Liver (tissue), 9 donors: Measurements from ENCODE around the gene AFMID. TPM values are rescaled to one million over a fixed set of nuclear protein-coding genes. Genes with fewer than 3 reads are reported as not detected.

Experiments used
- DNase-seq: peaks from one replicate; pipeline ENCODE4 v3.0.0-alpha.2; 2017; ENCODE audit warnings: low spot score
- H3K27ac ChIP-seq, 2 donors: one replicate each; pipeline ENCODE4 v1.7.0; 2013; ENCODE audit warnings: inconsistent platforms in 2 of 2, low read length in 2 of 2, control low read depth in 1 of 2, low read depth in 1 of 2, mild to moderate bottlenecking in 1 of 2
- H3K27me3 ChIP-seq, 4 donors: one replicate each; pipeline versions ENCODE4 v1.6.1 to v1.7.0; 2013; ENCODE audit warnings: low read length in 3 of 4, inconsistent platforms in 1 of 4, mild to moderate bottlenecking in 1 of 4, moderate library complexity in 1 of 4; ENCODE audit not compliant: control insufficient read depth in 4 of 4, insufficient read depth in 4 of 4
- H3K36me3 ChIP-seq, 4 donors: one replicate each; pipeline versions ENCODE4 v1.6.1 to v1.7.0; 2013; ENCODE audit warnings: low read length in 3 of 4, mild to moderate bottlenecking in 3 of 4, low read depth in 1 of 4, moderate library complexity in 1 of 4; ENCODE audit not compliant: control insufficient read depth in 4 of 4, insufficient read depth in 3 of 4
- H3K4me1 ChIP-seq, 4 donors: one replicate each; pipeline versions ENCODE4 v1.6.1 to v1.7.0; 2013; ENCODE audit warnings: low read length in 3 of 4, mild to moderate bottlenecking in 3 of 4, moderate library complexity in 1 of 4; ENCODE audit not compliant: control insufficient read depth in 4 of 4, insufficient read depth in 4 of 4
- H3K4me3 ChIP-seq, 3 donors: one replicate each; pipeline versions ENCODE4 v1.6.1 to v1.7.0; 2013; ENCODE audit warnings: low read length in 3 of 3, control low read depth in 1 of 3, low read depth in 1 of 3, mild to moderate bottlenecking in 1 of 3
- H3K9ac ChIP-seq, 2 donors: one replicate each; pipeline ENCODE4 v1.7.0; 2013; ENCODE audit warnings: low read length in 2 of 2, mild to moderate bottlenecking in 2 of 2, moderate library complexity in 2 of 2, control low read depth in 1 of 2, low read depth in 1 of 2
- H3K9me3 ChIP-seq, 4 donors: one replicate each; pipeline versions ENCODE4 v1.6.1 to v1.7.0; 2013; ENCODE audit warnings: low read length in 3 of 4; ENCODE audit not compliant: control insufficient read depth in 4 of 4
- EGR1 ChIP-seq, 2 donors: IDR thresholded peaks; 2 replicates each; pipeline ENCODE4 v1.6.1; 2016 to 2018; ENCODE audit warnings: antibody characterized with exemption in 2 of 2, low read depth in 2 of 2
- FOXA1 ChIP-seq: IDR thresholded peaks from 2 replicates; pipeline ENCODE4 v1.6.1; 2016; ENCODE audit warnings: antibody characterized with exemption
- GABPA ChIP-seq, 2 donors: IDR thresholded peaks in 1 of 2; conservative IDR thresholded peaks in 1 of 2; 2 replicates each; pipeline ENCODE4 v1.6.1; 2016; ENCODE audit warnings: antibody characterized with exemption in 2 of 2, mild to moderate bottlenecking in 1 of 2, moderate library complexity in 1 of 2
- HNF4G ChIP-seq: IDR thresholded peaks from 2 replicates; pipeline ENCODE4 v1.6.1; 2016; ENCODE audit warnings: antibody characterized with exemption
- JUND ChIP-seq, 2 donors: IDR thresholded peaks; 2 replicates each; pipeline ENCODE4 v1.6.1; 2016; ENCODE audit warnings: antibody characterized with exemption in 2 of 2
- NR2F2 ChIP-seq: IDR thresholded peaks from 2 replicates; pipeline ENCODE4 v1.6.1; 2016; ENCODE audit warnings: antibody characterized with exemption
- RAD21 ChIP-seq, 2 donors: IDR thresholded peaks; 2 replicates each; pipeline ENCODE4 v1.6.1; 2016; ENCODE audit warnings: antibody characterized with exemption in 2 of 2, mild to moderate bottlenecking in 2 of 2
- TAF1 ChIP-seq: conservative IDR thresholded peaks from 2 replicates; pipeline ENCODE4 v1.6.1; 2016; ENCODE audit warnings: antibody characterized with exemption, mild to moderate bottlenecking
- WGBS: extraction: QIAGEN DNeasy Blood & Tissue Kit; methylation state at CpG from one replicate; pipeline ENCODE4 v1.1.7; 2013; 5-methylcytosine and 5-hydroxymethylcytosine counted together
- polyA plus RNA-seq, 2 donors: library from polyadenylated mRNA; stranded (reverse) in 1 of 2; unstranded in 1 of 2; fragments of 200-250 nt in 1 of 2; fragments of >200 nt in 1 of 2; fragmentation: Nextera tagmentation in 1 of 2; extraction: Ambion mirVana in 1 of 2; gene quantifications; one replicate each; pipeline versions ENCODE4 v1.2.1 to v1.2.3, GENCODE V29; 2013 to 2015
- total RNA-seq, 2 donors: library from RNA; depleted of rRNA; stranded (reverse); fragments of >200 nt; gene quantifications; one replicate each; pipeline ENCODE4 v1.2.3, GENCODE V29; 2014
- TF ChIP-seq, protein P1 (sequence below): IDR thresholded peaks from 2 replicates; pipeline ENCODE4 v1.6.1; 2016; ENCODE audit warnings: antibody characterized with exemption, mild to moderate bottlenecking
- TF ChIP-seq, protein P2 (sequence below): IDR thresholded peaks from 2 replicates; pipeline ENCODE4 v1.6.1; 2016; ENCODE audit warnings: antibody characterized with exemption
- TF ChIP-seq, protein P3 (sequence below): IDR thresholded peaks from 2 replicates; pipeline ENCODE4 v1.6.1; 2016; ENCODE audit warnings: antibody characterized with exemption
- TF ChIP-seq, protein P4 (sequence below): IDR thresholded peaks from 2 replicates; pipeline ENCODE4 v1.6.1; 2016; ENCODE audit warnings: antibody characterized with exemption
- donor health status: healthy.
- donor health status: healthy.
- donor health status: healthy.
- donor health status: healthy.
- donor health status: healthy.

Gene AFMID
- total and polyA plus RNA-seq, 4 donors: 73.4 to 201 (median 138) TPM

DNA sequence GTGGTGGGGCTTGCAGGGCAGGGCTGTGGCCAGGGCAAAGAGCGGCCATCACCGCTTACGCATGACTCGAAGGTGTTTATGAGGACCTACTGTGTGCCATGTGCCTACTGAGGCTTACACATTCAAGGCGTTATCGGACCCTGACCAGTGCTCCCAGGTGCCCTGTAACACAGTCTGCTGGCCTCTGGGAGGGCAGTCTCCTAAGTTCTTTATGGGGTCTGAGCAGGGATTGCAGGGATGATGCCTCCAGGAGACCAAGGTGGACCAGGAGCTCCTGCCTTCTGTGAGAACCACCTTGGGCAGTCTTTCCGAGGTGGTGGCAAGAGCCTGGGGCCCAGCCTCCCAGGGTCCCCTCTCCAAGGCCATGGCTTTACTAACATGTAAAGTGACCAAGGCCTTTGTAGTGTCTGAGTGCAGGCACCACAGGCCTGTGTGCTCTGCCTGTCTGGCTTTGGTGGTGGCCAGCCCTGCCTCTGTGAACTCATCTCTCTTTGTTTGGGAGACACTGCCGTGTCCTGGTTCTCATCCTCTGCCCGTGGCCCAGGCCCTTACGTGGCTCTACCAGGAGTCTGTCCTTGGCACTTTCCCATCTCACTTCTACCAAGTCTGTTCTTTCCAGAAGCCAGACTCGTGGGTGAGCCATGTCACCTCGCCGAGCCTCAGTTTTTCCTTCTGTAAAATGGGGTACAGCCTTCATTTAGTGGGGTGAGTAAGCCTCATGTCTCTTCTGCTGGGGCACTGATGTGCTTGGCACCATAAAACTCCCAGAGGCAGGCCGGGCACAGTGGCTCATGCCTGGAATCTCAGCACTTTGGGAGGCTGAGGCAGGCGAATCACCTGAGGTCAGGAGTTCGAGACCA is 22.2 kb upstream of the AFMID start:
- TF ChIP-seq JUND (IDR thresholded peaks at IDR 0.05) (no peak), GABPA (IDR thresholded peaks at IDR 0.05 in 1 of 2, conservative IDR thresholded peaks at IDR 0.05 in 1 of 2) (no peak), TAF1 (no peak), FOXA1 (no peak)
- Histone ChIP-seq H3K4me1 (peaks cover 7 to 13% (median 12%) of the 10 kb centered on the region in 4 donors), H3K36me3 (no peaks in the 10 kb centered on the region), H3K9ac (no peak overlapping the region), H3K9me3 (no peaks in the 10 kb centered on the region), H3K27me3 (no peaks in the 10 kb centered on the region), H3K4me3 (no peak overlapping the region), H3K27ac (no peak overlapping the region)
- 90% methylated on average over 16 of the region's 16 CpGs for WGBS
- no peak for DNase-seq

DNA sequence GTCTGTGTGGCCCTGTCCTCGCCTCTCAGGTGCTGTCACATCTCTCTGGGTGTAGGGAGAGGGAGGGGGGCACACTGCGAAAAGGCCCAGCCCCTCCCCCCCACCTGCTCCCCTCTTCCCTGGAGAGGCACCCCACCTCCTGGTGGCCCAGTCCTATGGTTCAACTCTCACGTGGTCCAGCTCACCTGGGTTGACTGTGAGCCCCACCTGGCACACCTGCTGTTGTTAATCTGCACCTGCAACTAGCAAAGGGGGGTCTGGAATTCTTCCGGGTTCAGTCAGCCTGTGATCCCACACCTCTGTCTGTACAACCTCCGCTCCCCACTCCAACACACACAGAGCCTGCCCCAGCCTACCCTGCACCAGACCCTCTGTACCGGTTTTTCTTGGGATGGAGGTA is 20.7 kb upstream of the AFMID start:
- no peak for DNase-seq
- Histone ChIP-seq H3K9me3 (no peaks in the 10 kb centered on the region), H3K9ac (no peak overlapping the region), H3K4me3 (no peak overlapping the region), H3K4me1 (peaks cover 7 to 14% (median 13%) of the 10 kb centered on the region in 4 donors), H3K27me3 (no peaks in the 10 kb centered on the region), H3K36me3 (peaks cover 0 to 9% (median 2%) of the 10 kb centered on the region in 4 donors), H3K27ac (no peak overlapping the region)
- TF ChIP-seq EGR1 (IDR thresholded peaks at IDR 0.05; ENCODE audit: low read depth in 2 of 2): no peak
- TF ChIP-seq, protein P1, sequence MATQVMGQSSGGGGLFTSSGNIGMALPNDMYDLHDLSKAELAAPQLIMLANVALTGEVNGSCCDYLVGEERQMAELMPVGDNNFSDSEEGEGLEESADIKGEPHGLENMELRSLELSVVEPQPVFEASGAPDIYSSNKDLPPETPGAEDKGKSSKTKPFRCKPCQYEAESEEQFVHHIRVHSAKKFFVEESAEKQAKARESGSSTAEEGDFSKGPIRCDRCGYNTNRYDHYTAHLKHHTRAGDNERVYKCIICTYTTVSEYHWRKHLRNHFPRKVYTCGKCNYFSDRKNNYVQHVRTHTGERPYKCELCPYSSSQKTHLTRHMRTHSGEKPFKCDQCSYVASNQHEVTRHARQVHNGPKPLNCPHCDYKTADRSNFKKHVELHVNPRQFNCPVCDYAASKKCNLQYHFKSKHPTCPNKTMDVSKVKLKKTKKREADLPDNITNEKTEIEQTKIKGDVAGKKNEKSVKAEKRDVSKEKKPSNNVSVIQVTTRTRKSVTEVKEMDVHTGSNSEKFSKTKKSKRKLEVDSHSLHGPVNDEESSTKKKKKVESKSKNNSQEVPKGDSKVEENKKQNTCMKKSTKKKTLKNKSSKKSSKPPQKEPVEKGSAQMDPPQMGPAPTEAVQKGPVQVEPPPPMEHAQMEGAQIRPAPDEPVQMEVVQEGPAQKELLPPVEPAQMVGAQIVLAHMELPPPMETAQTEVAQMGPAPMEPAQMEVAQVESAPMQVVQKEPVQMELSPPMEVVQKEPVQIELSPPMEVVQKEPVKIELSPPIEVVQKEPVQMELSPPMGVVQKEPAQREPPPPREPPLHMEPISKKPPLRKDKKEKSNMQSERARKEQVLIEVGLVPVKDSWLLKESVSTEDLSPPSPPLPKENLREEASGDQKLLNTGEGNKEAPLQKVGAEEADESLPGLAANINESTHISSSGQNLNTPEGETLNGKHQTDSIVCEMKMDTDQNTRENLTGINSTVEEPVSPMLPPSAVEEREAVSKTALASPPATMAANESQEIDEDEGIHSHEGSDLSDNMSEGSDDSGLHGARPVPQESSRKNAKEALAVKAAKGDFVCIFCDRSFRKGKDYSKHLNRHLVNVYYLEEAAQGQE: no peak
- no peak for TF ChIP-seq FOXA1
- TF ChIP-seq NR2F2: no peak
- TF ChIP-seq TAF1: no peak
- TF ChIP-seq, protein P2, sequence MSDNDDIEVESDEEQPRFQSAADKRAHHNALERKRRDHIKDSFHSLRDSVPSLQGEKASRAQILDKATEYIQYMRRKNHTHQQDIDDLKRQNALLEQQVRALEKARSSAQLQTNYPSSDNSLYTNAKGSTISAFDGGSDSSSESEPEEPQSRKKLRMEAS: no peak
- TF ChIP-seq RAD21 (IDR thresholded peaks at IDR 0.05): no peak
- no peak for TF ChIP-seq HNF4G
- TF ChIP-seq, protein P3, sequence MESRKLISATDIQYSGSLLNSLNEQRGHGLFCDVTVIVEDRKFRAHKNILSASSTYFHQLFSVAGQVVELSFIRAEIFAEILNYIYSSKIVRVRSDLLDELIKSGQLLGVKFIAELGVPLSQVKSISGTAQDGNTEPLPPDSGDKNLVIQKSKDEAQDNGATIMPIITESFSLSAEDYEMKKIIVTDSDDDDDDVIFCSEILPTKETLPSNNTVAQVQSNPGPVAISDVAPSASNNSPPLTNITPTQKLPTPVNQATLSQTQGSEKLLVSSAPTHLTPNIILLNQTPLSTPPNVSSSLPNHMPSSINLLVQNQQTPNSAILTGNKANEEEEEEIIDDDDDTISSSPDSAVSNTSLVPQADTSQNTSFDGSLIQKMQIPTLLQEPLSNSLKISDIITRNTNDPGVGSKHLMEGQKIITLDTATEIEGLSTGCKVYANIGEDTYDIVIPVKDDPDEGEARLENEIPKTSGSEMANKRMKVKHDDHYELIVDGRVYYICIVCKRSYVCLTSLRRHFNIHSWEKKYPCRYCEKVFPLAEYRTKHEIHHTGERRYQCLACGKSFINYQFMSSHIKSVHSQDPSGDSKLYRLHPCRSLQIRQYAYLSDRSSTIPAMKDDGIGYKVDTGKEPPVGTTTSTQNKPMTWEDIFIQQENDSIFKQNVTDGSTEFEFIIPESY: no peak
- TF ChIP-seq, protein P4, sequence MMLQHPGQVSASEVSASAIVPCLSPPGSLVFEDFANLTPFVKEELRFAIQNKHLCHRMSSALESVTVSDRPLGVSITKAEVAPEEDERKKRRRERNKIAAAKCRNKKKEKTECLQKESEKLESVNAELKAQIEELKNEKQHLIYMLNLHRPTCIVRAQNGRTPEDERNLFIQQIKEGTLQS: no peak
- WGBS: 81% methylated on average over 6 of the region's 6 CpGs
